Stimulated activated CD8-positive, alpha-beta memory T cell treated with anti-CD3 and anti-CD28 coated beads, Interleukin-7, amount 100 ng/mL, for 24 hours (primary cell): Measurements from ENCODE around the gene FXN.
"Not testable (repeated sequence)": the region's sequence is repeated elsewhere in the genome, so short reads cannot be mapped to it uniquely, and the experiment has no call there.

Experiments used
- DNase-seq: peaks from one replicate; pipeline ENCODE4 v3.0.0-alpha.2; 2020; ENCODE audit warnings: low read depth

FXN gene

DNA sequence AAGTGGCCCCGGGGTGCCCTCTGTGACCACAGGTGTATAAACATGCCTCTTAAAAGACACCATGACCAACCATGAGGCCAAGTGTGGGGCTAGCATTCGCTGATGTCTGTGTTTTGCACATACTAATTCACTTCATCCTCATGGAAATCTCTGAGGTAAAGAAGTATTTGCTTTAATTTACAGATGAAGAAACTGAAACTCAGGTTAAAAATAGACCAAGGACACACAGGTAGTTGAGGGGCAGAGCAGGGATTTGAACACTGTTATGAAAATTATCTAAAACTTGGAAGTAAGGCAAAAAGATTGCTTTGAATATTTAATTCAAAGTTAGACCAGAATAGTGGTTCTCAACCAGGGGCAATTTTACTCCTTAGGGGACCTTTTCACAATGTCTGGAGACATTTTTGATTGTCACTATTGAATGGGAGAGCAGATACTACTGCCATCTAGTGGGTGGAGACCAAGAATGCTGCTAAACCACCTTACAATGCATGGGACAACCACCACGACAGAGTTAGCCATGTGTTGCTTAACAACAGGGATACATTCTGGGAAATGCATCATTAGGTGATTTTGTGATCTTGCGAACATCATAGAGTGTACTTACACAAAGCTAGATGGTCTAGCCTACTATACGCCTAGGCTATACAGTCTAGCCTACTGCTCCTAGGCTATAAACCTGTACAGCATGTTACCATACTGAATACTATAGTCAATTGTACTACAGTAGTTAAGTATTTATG, 8.0 kb upstream of the FXN start:
- DNase-seq: no peak

GRCh38 chr9:69028754-69029153, 6.8 kb upstream of the FXN start:
- no peak for DNase-seq

GRCh38 chr9:69029535-69029934, 6.0 kb upstream of the FXN start:
- DNase-seq: no peak

DNA sequence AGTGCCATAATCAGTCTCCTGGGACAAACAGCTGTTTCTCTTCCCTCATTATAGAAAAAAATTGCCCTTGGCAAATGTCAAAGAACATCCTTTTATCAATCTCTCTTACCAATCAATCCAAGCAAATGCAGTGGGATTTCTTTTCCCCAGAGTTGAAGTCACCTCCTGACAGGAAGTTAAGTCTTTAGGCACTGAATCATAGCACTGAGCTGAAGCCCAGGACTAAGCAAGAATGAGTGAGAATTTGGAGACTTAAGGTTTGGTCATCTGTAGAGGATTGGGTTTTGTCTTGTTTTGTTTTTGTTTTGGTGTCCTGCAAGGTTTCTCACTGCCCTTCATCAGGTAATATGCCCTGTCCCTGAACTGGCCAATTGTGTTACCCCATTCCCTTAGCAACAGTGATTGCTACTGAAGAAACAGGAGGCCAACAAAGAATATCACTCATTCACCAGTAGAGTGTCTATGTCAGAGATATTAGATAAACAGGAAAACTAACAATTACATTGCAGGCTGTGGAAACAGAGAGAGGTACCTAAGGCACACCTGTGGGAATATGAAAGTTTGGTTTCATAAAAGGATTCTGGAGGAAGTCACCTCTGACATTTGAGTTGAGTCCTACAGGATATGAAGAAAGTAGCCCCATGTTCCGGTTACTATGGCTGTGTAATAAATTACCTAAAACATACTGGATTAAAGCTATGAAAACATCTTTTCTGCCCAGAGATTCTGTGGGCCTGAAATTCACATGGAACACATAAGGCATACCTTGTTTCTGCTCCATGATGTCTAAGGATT, 4.5 kb upstream of the FXN start:
- no peak for DNase-seq

DNA sequence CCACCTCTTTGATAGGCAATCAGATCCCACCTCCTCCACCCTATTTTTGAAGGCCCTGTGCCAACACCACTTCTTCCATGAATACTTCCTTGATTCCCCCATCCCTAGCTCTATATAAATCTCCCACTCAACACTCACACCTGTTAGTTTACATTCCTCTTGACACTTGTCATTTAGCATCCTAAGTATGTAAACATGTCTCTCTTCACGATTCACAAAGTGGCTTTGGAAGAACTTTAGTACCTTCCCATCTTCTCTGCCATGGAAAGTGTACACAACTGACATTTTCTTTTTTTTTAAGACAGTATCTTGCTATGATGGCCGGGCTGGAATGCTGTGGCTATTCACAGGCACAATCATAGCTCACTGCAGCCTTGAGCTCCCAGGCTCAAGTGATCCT, 1.5 kb upstream of the FXN start:
- no peak for DNase-seq

DNA sequence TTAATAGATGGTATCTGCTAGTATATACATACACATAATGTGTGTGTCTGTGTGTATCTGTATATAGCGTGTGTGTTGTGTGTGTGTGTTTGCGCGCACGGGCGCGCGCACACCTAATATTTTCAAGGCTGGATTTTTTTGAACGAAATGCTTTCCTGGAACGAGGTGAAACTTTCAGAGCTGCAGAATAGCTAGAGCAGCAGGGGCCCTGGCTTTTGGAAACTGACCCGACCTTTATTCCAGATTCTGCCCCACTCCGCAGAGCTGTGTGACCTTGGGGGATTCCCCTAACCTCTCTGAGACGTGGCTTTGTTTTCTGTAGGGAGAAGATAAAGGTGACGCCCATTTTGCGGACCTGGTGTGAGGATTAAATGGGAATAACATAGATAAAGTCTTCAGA, 757 bp downstream of the FXN start:
- no peak for DNase-seq

- no peak for DNase-seq
These were observed 1.2 kb downstream of the FXN start for GRCh38 chr9:69036799-69037198.

DNA sequence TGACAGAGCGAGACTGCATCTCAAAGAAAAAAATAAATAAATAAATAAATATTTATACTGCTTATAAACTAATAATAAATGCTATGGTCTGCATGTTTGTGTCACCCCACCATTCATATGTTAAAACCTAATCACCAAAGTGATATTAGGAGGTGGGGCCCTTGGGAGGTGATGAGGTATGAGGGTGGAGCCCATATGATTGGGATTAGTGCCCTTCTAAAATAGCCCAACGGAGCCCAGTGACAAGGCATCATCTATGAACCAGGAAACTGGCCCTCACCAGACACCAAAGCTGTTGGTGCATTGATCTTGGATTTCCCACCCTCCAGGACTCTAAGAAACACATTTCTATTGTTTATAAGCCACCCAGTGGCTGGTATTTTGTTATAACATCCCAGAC, 5.1 kb downstream of the FXN start:
- no peak for DNase-seq

- DNase-seq: no peak
These were observed 9.0 kb downstream of the FXN start for GRCh38 chr9:69044240-69045219.

DNA sequence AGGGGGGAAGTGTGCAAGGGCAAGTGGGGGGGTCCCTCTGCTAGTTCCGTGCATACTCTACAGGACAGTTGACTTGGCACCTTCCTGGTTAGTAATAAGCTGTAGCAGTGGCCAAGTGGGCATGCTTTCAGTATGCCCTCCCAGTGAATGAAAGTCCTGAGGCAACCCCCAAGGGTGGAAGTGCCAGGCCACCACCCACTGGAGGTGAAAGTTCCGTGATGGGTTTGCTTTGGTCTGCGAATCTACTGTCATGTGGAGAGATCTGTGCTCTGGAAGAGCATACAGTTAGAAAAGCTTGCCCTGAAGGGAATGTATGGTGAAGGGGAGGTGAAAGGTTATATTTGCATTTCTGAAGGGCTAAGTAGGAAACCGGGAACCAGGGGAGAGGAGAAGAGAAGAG, 10.3 kb downstream of the FXN start:
- no peak for DNase-seq

DNA sequence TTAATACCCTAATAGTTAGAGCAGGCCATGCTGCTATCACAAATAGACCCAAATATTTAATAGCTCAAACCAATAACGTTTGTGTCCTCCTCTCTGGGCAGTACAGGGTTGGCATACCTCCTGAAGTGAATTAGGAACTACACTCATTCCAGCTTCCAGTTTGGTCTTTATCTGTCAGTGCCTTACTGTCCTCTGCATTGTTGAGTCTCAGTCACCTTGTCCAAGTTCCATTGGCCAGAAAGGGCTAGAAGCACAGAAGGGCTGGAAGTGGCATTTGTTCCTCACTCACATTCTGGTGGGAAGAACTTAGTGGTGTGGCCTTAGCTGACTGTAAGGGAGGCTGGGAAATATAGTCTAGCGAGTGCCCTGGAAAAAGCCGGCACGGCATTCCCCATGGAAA, 11.2 kb downstream of the FXN start:
- DNase-seq: no peak

GRCh38 chr9:69047371-69047770, 11.8 kb downstream of the FXN start:
- DNase-seq: no peak

DNA sequence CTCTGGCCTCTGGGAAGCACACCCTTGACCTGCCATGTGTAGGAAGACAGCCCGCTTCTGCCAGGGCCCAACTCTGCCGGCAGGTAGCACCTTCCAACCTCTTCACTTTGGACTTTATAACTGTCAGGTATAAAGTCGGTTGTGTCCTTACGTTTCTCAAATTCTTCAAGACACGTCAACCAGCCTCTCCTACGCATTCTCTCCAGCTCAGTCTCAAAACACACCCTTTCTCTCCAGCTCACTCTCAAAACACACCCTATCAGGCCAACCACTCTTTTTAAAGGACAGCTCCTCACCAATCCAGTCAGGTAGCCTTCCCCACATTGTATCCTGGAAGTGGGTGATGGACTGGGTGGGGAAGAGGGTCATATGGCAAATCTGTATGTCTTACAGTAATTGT, 13.5 kb downstream of the FXN start:
- DNase-seq: no peak

GRCh38 chr9:69050936-69051335, 15.4 kb downstream of the FXN start:
- not testable (repeated sequence) for DNase-seq

GRCh38 chr9:69054989-69055388, 19.4 kb downstream of the FXN start:
- no peak for DNase-seq

DNA sequence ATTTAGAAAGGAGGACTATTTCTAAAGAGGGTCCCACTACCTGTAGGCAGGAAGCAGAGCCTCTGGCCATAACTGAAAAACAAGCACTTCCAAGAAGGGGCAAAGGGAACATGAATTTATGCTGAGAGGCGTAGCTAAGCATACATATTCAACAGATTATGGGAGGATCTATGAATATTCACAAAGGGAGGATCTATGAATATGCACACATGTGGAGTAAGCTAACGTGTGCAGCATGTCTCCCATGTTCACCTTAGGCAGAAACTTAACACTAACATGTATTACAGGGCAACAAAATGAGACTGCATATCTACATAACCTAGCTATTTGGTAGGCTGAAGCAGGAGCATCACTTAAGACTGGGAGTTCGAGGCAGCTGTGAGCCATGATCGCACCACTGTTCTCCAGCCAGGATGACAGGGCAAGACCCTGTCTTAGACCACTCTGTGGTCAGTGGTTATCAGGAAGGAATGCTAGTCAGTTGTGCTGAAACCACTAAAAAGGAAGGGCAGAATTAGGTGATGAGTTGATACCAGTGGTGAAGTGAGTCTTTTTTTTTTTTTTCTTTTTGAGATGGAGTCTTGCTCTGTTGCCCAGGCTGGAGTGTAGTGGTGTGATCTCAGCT, 20.8 kb downstream of the FXN start:
- DNase-seq: no peak

GRCh38 chr9:69058101-69058500, 22.5 kb downstream of the FXN start:
- no peak for DNase-seq

DNA sequence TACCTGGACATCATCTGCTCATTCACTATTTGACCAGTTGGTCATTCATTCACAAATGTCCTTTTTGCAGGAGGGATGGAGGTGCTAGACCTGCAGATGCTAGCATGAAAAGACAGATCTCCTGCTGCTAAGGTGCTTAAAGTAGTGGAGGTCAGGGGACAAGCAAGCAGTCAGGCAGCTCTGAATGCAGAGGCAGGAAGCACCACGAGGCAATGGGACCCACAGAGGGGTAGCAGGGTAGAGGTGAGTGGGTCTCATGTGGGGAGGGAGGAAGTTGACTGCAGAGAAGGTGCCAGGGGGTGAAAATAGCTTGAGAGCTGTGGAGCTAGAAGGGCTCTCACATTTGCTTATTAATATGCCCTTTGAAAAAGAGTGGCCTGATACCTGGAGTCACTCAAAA, 25.2 kb downstream of the FXN start:
- no peak for DNase-seq

- DNase-seq: no peak
These were observed 26.6 kb downstream of the FXN start for GRCh38 chr9:69062195-69062594.

DNA sequence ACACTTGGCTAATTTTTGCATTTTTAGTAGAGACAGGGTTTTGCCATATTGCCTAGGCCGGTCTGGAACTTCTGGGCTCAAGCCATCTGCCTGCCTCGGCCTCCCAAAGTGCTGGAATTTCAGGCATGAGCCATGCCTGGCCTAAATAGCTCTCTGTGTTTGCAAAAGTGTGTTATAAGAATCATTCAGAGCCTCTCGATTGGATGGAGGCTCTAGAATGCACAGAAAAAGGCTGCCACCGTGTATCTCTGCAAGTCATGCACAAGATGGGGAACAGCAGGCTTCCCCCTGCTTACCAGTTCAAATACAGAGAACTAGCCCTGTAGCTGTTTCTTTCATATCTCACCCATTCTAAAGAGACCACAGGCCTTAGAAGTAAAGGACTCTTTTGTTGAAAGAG, 28.3 kb downstream of the FXN start:
- DNase-seq: no peak

DNA sequence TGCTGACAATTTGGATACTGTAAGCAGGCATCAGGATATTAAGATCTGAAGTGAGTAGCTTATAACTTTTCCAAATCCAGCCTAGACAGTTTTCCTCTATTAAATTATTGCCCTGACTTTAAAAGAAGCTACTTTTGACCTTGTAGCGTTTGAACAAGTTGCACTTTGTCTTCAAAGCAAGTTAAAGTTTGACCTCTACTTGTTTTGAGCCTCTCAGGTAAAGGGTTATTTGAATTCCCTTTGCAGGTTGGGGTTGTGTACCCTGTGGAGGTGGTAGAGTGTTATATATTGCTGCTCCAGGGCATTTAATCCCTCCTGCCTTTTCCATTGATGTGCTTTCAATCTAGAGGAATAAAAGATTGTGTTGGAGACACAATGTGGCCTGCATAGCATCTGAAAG, 30.1 kb downstream of the FXN start:
- no peak for DNase-seq

DNA sequence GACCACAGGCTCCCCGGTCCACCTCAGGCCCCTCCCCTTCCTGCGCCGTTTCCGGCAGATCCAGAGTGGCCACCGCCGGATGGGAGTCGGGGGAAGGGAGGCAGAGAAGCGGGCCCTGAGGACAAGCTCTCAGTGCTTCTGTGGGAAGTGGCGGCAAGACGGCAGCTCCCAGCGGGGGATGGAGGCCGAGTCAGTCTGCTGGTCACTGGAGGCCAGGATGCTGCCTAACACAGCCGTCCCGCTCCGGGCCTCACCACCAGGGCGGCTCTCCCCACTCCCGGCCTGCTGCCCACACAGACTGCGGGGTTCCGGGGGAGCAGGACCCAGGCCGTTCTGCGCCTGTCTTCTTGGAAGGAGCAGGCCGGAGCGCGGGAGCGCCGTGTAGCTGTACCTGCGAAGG, 31.4 kb downstream of the FXN start:
- DNase-seq: no peak
